ENCODE measurements around the gene MAGIX.
A peak's percentile ranks its signal among the peaks of the same experiment; 100 is the strongest.
"Not testable (repeated sequence)": the region's sequence is repeated elsewhere in the genome, so short reads cannot be mapped to it uniquely, and the experiment has no call there.

MAGIX gene

GRCh38 chrX:49166914-49167739 is 4.6 kb downstream of the MAGIX start:
- no peak for TF ChIP-seq CTCF (IDR thresholded peaks at IDR 0.05; ENCODE audit: control insufficient read depth, insufficient read depth, low read depth, low read length, missing control alignments)
- peak; percentile 49 for DNase-seq (ENCODE audit: low read depth)

GRCh38 chrX:49167740-49168108 is 5.2 kb downstream of the MAGIX start:
- peak overlapping the region; percentile 50 for H3K4me3 ChIP-seq (ENCODE audit: control insufficient read depth, low read depth, low read length)
- TF ChIP-seq CTCF (IDR thresholded peaks at IDR 0.05; ENCODE audit: control insufficient read depth, insufficient read depth, low read depth, low read length, missing control alignments) = no peak
- no peak for DNase-seq (ENCODE audit: low read depth)

More at GRCh38 chrX:49166914-49167739, 4.6 kb downstream of the MAGIX start:
- peak overlapping the region; percentile 50 for H3K4me3 ChIP-seq (ENCODE audit: control insufficient read depth, low read depth, low read length)

- peak within 1 kb of the TSS; percentile 88 for H3K4me3 ChIP-seq (ENCODE audit: control insufficient read depth, low read depth, low read length)
- no peak for DNase-seq (ENCODE audit: low read depth)
- no peak for TF ChIP-seq CTCF (IDR thresholded peaks at IDR 0.05; ENCODE audit: control insufficient read depth, insufficient read depth, low read depth, low read length, missing control alignments)
Measured at GRCh38 chrX:49171752-49172279, 9.3 kb downstream of the MAGIX start, which contains the start of gene PLP2. Gene PLP2, plus strand, starts transcription at chrX:49171898. Its CDS starts 103 bp downstream, at chrX:49172001.

- H3K4me3 ChIP-seq (ENCODE audit: control insufficient read depth, low read depth, low read length) = peak overlapping the region; percentile 88
- DNase-seq (ENCODE audit: low read depth) = no peak
- no peak for TF ChIP-seq CTCF (IDR thresholded peaks at IDR 0.05; ENCODE audit: control insufficient read depth, insufficient read depth, low read depth, low read length, missing control alignments)
Measured at GRCh38 chrX:49172280-49172780, 9.8 kb downstream of the MAGIX start.

- not testable (repeated sequence) for H3K4me3 ChIP-seq (ENCODE audit: control insufficient read depth, low read depth, low read length); DNase-seq (ENCODE audit: low read depth)
Measured at GRCh38 chrX:49173544-49173943, 11.0 kb downstream of the MAGIX start.

- H3K4me3 ChIP-seq (ENCODE audit: control insufficient read depth, low read depth, low read length) = no peak overlapping the region
- no peak for TF ChIP-seq CTCF (IDR thresholded peaks at IDR 0.05; ENCODE audit: control insufficient read depth, insufficient read depth, low read depth, low read length, missing control alignments)
- DNase-seq (ENCODE audit: low read depth) = no peak
Measured at GRCh38 chrX:49174723-49175122, 12.2 kb downstream of the MAGIX start.

Measured in AG09309 (cell line).